ENCODE data around the gene AEBP2. TPM values are rescaled to one million over a fixed set of nuclear protein-coding genes. Genes with fewer than 3 reads are reported as not detected.

AEBP2 gene
- total and polyA plus RNA-seq, 2 of the 13 experiments (the other 11 are each of a cell fraction or from before 2014, with no cell fraction given): 9.2 to 17.9 TPM

DNA sequence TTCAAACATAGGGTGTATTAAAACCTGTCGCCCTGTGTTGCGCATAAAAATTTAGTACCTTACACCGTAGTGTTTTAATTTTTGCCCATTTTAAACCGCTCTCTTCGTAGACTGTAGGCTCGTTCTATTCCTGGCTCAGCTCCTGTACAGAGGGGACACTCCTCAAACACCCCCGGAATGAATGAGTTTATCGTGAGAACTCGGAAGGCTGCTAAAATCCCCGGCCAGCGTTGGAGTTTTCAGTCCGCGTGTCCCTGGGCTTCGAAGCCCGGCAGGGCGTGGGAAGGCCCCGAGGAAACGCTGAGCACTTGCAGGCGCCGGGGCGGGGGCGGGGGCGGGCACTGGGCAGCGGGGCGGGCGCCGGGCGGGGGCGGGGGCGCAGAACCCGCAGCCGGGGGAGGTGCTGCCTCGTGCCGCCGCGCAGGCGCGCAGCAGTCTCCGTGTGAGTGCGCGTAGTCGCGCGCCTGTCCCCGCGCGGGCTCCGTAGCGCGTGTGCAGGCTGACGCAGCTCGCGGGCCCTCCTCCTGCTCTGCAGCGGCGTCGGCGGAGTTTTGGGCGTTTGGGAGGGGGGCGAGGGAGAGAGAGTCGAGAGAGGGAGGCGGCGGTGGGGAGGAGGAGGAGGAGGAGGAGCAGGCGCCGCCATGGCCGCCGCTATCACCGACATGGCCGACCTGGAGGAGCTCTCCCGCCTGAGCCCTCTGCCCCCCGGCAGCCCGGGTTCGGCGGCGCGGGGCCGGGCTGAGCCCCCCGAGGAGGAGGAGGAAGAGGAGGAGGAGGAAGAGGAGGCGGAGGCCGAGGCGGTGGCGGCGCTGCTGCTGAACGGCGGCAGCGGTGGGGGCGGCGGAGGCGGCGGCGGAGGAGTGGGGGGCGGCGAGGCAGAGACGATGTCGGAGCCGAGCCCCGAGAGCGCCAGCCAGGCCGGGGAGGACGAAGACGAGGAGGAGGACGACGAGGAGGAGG, at the start of gene AEBP2 (continued):
- TF ChIP-seq ZNF552 (CRISPR knock-in tag; IDR thresholded peaks at IDR 0.05; ENCODE audit: borderline replicate concordance) (no peak), ZNF737 (CRISPR knock-in tag; IDR thresholded peaks at IDR 0.05; ENCODE audit: borderline replicate concordance) (no peak), HDAC6 (IDR thresholded peaks at IDR 0.05; ENCODE audit: low read depth, low read length) (no peak), ZNF251 (CRISPR knock-in tag; IDR thresholded peaks at IDR 0.05) (no peak), ZNF124 (CRISPR knock-in tag; IDR thresholded peaks at IDR 0.05) (no peak), ZNF589 (CRISPR knock-in tag; conservative IDR thresholded peaks at IDR 0.05) (peak; percentile 76), ZNF713 (CRISPR knock-in tag; IDR thresholded peaks at IDR 0.05) (no peak), MEIS1 (CRISPR knock-in tag; IDR thresholded peaks at IDR 0.05; ENCODE audit: borderline replicate concordance) (0 out of 2 replicates have a peak, but pooled peaks have one; percentile 26), ZNF772 (CRISPR knock-in tag; IDR thresholded peaks at IDR 0.05) (no peak), FOSL1 (CRISPR knock-in tag; IDR thresholded peaks at IDR 0.05; ENCODE audit: borderline replicate concordance) (no peak), KAT8 (CRISPR knock-in tag; IDR thresholded peaks at IDR 0.05) (peak; percentile 54; the same call in 1 of the 2 replicates), NKX3-1 (CRISPR knock-in tag; IDR thresholded peaks at IDR 0.05) (no peak; the same call in 1 of the 2 replicates), IKZF1 (IDR thresholded peaks at IDR 0.05) (no peak), BRD4 (CRISPR knock-in tag; IDR thresholded peaks at IDR 0.05) (peak; percentile 73; the same call in 1 of the 2 replicates), ZNF567 (CRISPR knock-in tag; IDR thresholded peaks at IDR 0.05; ENCODE audit: borderline replicate concordance) (no peak), NONO (IDR thresholded peaks at IDR 0.05) (no peak), NONO (CRISPR knock-in tag; conservative IDR thresholded peaks at IDR 0.05) (peak; percentile 84), EP300 (IDR thresholded peaks at IDR 0.05; ENCODE audit: low read depth in 2 of 2, low read length in 2 of 2) (no peak; a peak in 1 of 4 replicates), EP300 (CRISPR knock-in tag; IDR thresholded peaks at IDR 0.05; ENCODE audit: borderline replicate concordance) (no peak), AGO1 (IDR thresholded peaks at IDR 0.05; ENCODE audit: low read depth, low read length, poor library complexity, severe bottlenecking) (no peak), ZNF354B (CRISPR knock-in tag; IDR thresholded peaks at IDR 0.05) (0 out of 2 replicates have a peak, but pooled peaks have one; percentile 57), SMYD3 (CRISPR knock-in tag; IDR thresholded peaks at IDR 0.05) (no peak), NR1H2 (CRISPR knock-in tag; IDR thresholded peaks at IDR 0.05; ENCODE audit: borderline replicate concordance, low read depth) (peak; percentile 87)
- TF ChIP-seq, protein P1, sequence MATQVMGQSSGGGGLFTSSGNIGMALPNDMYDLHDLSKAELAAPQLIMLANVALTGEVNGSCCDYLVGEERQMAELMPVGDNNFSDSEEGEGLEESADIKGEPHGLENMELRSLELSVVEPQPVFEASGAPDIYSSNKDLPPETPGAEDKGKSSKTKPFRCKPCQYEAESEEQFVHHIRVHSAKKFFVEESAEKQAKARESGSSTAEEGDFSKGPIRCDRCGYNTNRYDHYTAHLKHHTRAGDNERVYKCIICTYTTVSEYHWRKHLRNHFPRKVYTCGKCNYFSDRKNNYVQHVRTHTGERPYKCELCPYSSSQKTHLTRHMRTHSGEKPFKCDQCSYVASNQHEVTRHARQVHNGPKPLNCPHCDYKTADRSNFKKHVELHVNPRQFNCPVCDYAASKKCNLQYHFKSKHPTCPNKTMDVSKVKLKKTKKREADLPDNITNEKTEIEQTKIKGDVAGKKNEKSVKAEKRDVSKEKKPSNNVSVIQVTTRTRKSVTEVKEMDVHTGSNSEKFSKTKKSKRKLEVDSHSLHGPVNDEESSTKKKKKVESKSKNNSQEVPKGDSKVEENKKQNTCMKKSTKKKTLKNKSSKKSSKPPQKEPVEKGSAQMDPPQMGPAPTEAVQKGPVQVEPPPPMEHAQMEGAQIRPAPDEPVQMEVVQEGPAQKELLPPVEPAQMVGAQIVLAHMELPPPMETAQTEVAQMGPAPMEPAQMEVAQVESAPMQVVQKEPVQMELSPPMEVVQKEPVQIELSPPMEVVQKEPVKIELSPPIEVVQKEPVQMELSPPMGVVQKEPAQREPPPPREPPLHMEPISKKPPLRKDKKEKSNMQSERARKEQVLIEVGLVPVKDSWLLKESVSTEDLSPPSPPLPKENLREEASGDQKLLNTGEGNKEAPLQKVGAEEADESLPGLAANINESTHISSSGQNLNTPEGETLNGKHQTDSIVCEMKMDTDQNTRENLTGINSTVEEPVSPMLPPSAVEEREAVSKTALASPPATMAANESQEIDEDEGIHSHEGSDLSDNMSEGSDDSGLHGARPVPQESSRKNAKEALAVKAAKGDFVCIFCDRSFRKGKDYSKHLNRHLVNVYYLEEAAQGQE (IDR thresholded peaks at IDR 0.05; ENCODE audit: borderline replicate concordance in 1 of 2, low read depth in 1 of 2, low read length in 2 of 2): no peak
- TF ChIP-seq, protein P2, sequence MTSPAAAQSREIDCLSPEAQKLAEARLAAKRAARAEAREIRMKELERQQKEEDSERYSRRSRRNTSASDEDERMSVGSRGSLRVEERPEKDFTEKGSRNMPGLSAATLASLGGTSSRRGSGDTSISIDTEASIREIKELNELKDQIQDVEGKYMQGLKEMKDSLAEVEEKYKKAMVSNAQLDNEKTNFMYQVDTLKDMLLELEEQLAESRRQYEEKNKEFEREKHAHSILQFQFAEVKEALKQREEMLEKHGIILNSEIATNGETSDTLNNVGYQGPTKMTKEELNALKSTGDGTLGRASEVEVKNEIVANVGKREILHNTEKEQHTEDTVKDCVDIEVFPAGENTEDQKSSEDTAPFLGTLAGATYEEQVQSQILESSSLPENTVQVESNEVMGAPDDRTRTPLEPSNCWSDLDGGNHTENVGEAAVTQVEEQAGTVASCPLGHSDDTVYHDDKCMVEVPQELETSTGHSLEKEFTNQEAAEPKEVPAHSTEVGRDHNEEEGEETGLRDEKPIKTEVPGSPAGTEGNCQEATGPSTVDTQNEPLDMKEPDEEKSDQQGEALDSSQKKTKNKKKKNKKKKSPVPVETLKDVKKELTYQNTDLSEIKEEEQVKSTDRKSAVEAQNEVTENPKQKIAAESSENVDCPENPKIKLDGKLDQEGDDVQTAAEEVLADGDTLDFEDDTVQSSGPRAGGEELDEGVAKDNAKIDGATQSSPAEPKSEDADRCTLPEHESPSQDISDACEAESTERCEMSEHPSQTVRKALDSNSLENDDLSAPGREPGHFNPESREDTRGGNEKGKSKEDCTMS (CRISPR knock-in tag; conservative IDR thresholded peaks at IDR 0.05): no peak
